ENCODE measurements around the gene PCCA.

The PCCA gene

DNA sequence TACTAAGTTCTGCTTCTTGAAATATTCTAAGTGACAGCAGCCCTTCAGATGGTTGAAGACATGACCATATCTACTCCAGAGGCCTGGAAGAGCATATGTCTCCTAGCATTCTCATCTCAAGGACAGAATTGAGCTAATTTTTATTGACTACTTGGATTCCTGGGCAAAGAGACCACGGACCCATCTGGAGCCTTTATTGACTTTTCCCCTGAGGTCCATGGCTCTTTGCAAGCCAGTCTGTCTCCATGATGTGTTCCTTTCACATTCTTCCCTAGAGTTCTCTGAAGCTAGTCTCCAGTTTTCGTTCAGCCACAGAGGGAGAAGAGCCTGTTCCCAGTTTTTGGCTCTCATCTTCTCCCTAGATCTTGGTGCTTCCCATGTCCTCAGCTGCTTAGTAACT lies 202.7 kb downstream of the PCCA start:
- H3F3A ChIP-seq (ENCODE audit: insufficient read depth, low read length) = no peaks in the 10 kb centered on the region
- H3K36me3 ChIP-seq (ENCODE audit: insufficient read depth, low read length) = no peaks in the 10 kb centered on the region
- no peak overlapping the region for H3K27ac ChIP-seq (ENCODE audit: low read depth, low read length, poor library complexity, severe bottlenecking)
- no peaks in the 10 kb centered on the region for H3K9me2 ChIP-seq (ENCODE audit: low read depth, low read length)
- H3K9ac ChIP-seq (ENCODE audit: low read length) = no peak overlapping the region
- no peak for TF ChIP-seq EZH2 (IDR thresholded peaks at IDR 0.05; ENCODE audit: borderline replicate concordance, low read length)
- TF ChIP-seq, protein P1, sequence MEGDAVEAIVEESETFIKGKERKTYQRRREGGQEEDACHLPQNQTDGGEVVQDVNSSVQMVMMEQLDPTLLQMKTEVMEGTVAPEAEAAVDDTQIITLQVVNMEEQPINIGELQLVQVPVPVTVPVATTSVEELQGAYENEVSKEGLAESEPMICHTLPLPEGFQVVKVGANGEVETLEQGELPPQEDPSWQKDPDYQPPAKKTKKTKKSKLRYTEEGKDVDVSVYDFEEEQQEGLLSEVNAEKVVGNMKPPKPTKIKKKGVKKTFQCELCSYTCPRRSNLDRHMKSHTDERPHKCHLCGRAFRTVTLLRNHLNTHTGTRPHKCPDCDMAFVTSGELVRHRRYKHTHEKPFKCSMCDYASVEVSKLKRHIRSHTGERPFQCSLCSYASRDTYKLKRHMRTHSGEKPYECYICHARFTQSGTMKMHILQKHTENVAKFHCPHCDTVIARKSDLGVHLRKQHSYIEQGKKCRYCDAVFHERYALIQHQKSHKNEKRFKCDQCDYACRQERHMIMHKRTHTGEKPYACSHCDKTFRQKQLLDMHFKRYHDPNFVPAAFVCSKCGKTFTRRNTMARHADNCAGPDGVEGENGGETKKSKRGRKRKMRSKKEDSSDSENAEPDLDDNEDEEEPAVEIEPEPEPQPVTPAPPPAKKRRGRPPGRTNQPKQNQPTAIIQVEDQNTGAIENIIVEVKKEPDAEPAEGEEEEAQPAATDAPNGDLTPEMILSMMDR (IDR thresholded peaks at IDR 0.05; ENCODE audit: low read length) = no peak
- H2AFZ ChIP-seq (ENCODE audit: low read length) = no peak overlapping the region
- H4K20me1 ChIP-seq (ENCODE audit: insufficient read depth, low read length) = peaks cover 2% of the 10 kb centered on the region; the same call in 1 of the 2 replicates
- no peak overlapping the region for H3K4me2 ChIP-seq (ENCODE audit: low read length)
- H3K27me3 ChIP-seq (ENCODE audit: insufficient read depth, low read length) = no peaks in the 10 kb centered on the region
- H3K79me2 ChIP-seq (ENCODE audit: insufficient read depth, low read length) = no peaks in the 10 kb centered on the region
- H3K4me1 ChIP-seq (ENCODE audit: insufficient read depth, low read length, severe bottlenecking) = no peaks in the 10 kb centered on the region
- H3K9me3 ChIP-seq (ENCODE audit: low read length) = no peaks in the 10 kb centered on the region
- no peak overlapping the region for H3K4me3 ChIP-seq (ENCODE audit: low read depth, low read length, poor library complexity, severe bottlenecking)

DNA sequence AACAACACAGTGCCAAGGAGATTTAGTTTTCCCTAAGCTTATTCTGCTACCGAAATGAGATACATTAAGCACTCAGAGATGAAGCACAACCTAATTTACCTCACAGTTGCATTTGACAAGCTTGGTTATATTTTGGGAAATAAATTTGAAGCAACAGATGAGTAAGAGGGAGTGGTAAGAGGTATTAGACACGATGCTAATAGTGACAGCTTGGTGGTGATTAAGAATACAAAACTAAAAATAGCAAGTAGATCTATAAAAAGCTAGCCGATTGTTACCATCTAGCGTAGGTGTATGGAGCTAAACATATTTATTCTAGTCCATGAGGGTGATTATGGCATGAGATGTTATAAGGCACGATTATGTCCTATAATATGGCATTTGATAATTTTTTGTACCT lies 208.5 kb downstream of the PCCA start:
- no peaks in the 10 kb centered on the region for H3K27me3 ChIP-seq (ENCODE audit: insufficient read depth, low read length)
- no peaks in the 10 kb centered on the region for H3K9me3 ChIP-seq (ENCODE audit: low read length)
- H3K4me2 ChIP-seq (ENCODE audit: low read length) = no peak overlapping the region
- H3K36me3 ChIP-seq (ENCODE audit: insufficient read depth, low read length) = no peaks in the 10 kb centered on the region
- H4K20me1 ChIP-seq (ENCODE audit: insufficient read depth, low read length) = no peaks in the 10 kb centered on the region
- no peak overlapping the region for H3K4me3 ChIP-seq (ENCODE audit: low read depth, low read length, poor library complexity, severe bottlenecking)
- no peaks in the 10 kb centered on the region for H3F3A ChIP-seq (ENCODE audit: insufficient read depth, low read length)
- no peak overlapping the region for H2AFZ ChIP-seq (ENCODE audit: low read length)
- no peaks in the 10 kb centered on the region for H3K9me2 ChIP-seq (ENCODE audit: low read depth, low read length)
- H3K27ac ChIP-seq (ENCODE audit: low read depth, low read length, poor library complexity, severe bottlenecking) = no peak overlapping the region
- no peaks in the 10 kb centered on the region for H3K4me1 ChIP-seq (ENCODE audit: insufficient read depth, low read length, severe bottlenecking)
- TF ChIP-seq, protein P1 (IDR thresholded peaks at IDR 0.05; ENCODE audit: low read length) = no peak
- TF ChIP-seq EZH2 (IDR thresholded peaks at IDR 0.05; ENCODE audit: borderline replicate concordance, low read length) = no peak
- H3K9ac ChIP-seq (ENCODE audit: low read length) = no peak overlapping the region
- no peaks in the 10 kb centered on the region for H3K79me2 ChIP-seq (ENCODE audit: insufficient read depth, low read length)

DNA sequence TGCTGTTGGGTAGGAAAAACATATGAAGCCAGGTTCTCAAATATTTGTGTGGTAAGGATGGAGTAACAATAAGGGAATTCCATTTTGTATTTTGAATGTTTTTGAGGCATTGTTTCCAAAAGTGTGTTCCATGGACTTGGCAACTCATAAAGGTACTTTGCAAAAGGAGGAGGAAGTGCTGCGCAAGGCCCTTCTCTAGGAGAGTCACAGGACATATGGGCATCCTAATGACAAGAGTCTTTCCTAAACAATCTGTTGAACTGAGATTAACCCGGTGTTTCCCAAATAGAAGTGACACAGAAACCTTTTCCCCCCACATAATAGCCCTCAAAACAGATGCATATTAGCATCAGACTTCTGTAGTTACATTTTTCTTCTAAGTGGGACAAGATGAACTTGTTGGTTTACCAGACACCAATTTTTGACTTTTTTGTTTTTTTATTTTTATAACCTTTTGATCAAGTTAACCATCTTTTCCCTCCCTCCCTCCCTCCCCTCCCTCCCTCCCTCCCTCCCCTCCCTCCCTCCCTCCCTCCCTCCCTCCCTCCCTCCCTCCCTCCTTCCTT lies 209.3 kb downstream of the PCCA start:
- H3K4me1 ChIP-seq (ENCODE audit: insufficient read depth, low read length, severe bottlenecking) = no peaks in the 10 kb centered on the region
- no peaks in the 10 kb centered on the region for H3F3A ChIP-seq (ENCODE audit: insufficient read depth, low read length)
- no peak overlapping the region for H3K4me3 ChIP-seq (ENCODE audit: low read depth, low read length, poor library complexity, severe bottlenecking)
- TF ChIP-seq, protein P1 (IDR thresholded peaks at IDR 0.05; ENCODE audit: low read length) = no peak
- TF ChIP-seq EZH2 (IDR thresholded peaks at IDR 0.05; ENCODE audit: borderline replicate concordance, low read length) = no peak
- H3K27ac ChIP-seq (ENCODE audit: low read depth, low read length, poor library complexity, severe bottlenecking) = no peak overlapping the region
- H2AFZ ChIP-seq (ENCODE audit: low read length) = no peak overlapping the region
- H3K9ac ChIP-seq (ENCODE audit: low read length) = no peak overlapping the region
- H3K27me3 ChIP-seq (ENCODE audit: insufficient read depth, low read length) = no peaks in the 10 kb centered on the region
- no peaks in the 10 kb centered on the region for H3K9me3 ChIP-seq (ENCODE audit: low read length)
- no peaks in the 10 kb centered on the region for H3K36me3 ChIP-seq (ENCODE audit: insufficient read depth, low read length)
- no peaks in the 10 kb centered on the region for H3K79me2 ChIP-seq (ENCODE audit: insufficient read depth, low read length)
- H3K4me2 ChIP-seq (ENCODE audit: low read length) = no peak overlapping the region
- H4K20me1 ChIP-seq (ENCODE audit: insufficient read depth, low read length) = no peaks in the 10 kb centered on the region
- no peaks in the 10 kb centered on the region for H3K9me2 ChIP-seq (ENCODE audit: low read depth, low read length)

All from OCI-LY1 (cell line).